Lower leg skin (tissue), 4 donors: Measurements from ENCODE around the gene RTN4RL2. TPM values are rescaled to one million over a fixed set of nuclear protein-coding genes. Genes with fewer than 3 reads are reported as not detected.

Experiments used
- DNase-seq, 2 donors: peaks; one replicate each; pipeline ENCODE4 v3.0.0-alpha.2; 2019; ENCODE audit warnings: low spot score in 2 of 2
- H3K4me3 ChIP-seq: fragments of 200-600 bp; sonication (generic); 2 replicates; pipeline ENCODE4 v1.5.1; 2017; ENCODE audit warnings: mild to moderate bottlenecking, low read depth; ENCODE audit not compliant: poor library complexity, severe bottlenecking
- POLR2A ChIP-seq, 2 donors: fragments of 450-650 bp; IDR thresholded peaks; one replicate each; pipeline ENCODE4 v1.6.1; 2016 to 2017; ENCODE audit warnings: antibody characterized with exemption in 2 of 2, mild to moderate bottlenecking in 1 of 2, moderate library complexity in 1 of 2
- WGBS, 2 donors: methylation state at CpG; one replicate each; pipeline ENCODE4 v1.1.5; 2018; 5-methylcytosine and 5-hydroxymethylcytosine counted together
- intact Hi-C: fragments of 100-400 bp; cut with DNase I; formaldehyde crosslinking; loops from one replicate; pipeline ENCODE4 v1.15.0; 2023; ENCODE audit warnings: low total_unique reads
- total RNA-seq, 4 donors: library from RNA; depleted of rRNA; stranded (reverse); fragments of >200 nt; gene quantifications; one replicate each; pipeline ENCODE4 v1.1.0, GENCODE V29; 2016
- TF ChIP-seq, protein P1 (sequence below), 3 donors: fragments of 450-650 bp; IDR thresholded peaks; one replicate each; pipeline ENCODE4 v1.5.1; 2016; ENCODE audit warnings: antibody characterized with exemption in 3 of 3, mild to moderate bottlenecking in 3 of 3, moderate library complexity in 2 of 3

RTN4RL2 gene
- total RNA-seq, 4 donors from 2014 or later = 0.55 to 3.6 (median 2.3) TPM

DNA sequence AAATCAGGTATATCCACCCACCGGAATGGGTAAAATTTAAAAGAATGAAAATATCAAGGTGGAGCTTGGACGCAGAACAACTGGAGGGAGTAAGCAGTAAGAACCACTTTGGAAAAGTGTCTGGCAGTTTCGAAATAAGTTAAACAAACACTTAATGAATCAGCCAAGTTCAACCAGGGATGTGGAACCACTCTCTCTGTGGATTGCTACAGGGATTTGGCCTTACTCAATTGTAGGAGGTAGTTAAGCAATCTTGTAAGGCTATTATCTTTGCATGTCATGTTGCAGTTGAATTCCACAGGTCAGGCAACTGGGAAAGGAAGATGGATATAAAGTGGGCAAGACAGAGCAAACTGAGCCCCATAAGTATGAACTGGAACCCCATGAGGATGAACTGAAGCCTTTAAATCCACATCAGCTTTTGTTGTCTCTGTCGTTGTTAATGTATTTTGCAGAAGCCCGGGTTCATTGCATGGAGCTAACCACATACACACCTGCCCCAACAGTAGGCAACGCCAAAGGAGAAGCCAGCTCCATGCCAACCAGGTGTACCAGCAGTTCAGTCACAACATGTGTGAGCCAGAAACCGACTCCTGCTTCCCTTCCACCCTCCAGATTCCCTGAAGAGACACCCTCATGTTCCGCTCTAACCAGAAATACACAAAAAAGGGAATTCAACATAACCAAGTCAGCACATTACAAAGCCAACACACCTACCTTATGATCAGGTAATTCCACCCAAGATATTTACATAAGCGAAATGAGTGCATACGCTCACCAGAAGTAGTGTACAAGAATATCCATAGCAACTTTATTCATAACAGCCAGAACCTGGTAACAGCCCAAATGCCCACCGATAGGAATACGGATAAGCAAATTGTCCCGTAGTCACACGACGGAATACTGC lies 25.4 kb upstream of the RTN4RL2 start:
- TF ChIP-seq, protein P1, sequence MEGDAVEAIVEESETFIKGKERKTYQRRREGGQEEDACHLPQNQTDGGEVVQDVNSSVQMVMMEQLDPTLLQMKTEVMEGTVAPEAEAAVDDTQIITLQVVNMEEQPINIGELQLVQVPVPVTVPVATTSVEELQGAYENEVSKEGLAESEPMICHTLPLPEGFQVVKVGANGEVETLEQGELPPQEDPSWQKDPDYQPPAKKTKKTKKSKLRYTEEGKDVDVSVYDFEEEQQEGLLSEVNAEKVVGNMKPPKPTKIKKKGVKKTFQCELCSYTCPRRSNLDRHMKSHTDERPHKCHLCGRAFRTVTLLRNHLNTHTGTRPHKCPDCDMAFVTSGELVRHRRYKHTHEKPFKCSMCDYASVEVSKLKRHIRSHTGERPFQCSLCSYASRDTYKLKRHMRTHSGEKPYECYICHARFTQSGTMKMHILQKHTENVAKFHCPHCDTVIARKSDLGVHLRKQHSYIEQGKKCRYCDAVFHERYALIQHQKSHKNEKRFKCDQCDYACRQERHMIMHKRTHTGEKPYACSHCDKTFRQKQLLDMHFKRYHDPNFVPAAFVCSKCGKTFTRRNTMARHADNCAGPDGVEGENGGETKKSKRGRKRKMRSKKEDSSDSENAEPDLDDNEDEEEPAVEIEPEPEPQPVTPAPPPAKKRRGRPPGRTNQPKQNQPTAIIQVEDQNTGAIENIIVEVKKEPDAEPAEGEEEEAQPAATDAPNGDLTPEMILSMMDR (IDR thresholded peaks at IDR 0.05) = no peak
- no peak for TF ChIP-seq POLR2A (IDR thresholded peaks at IDR 0.05)
- 52 to 59% methylated on average over 15 of the region's 15 CpGs for WGBS, 2 donors
- H3K4me3 ChIP-seq = no peak overlapping the region
- DNase-seq = peak in 1 of 2 donors; percentile 63
- intact Hi-C loops = no loop called here

GRCh38 chr11:57436031-57436430 lies 24.3 kb upstream of the RTN4RL2 start:
- TF ChIP-seq POLR2A (IDR thresholded peaks at IDR 0.05) = no peak
- TF ChIP-seq, protein P1 (IDR thresholded peaks at IDR 0.05) = no peak

GRCh38 chr11:57438345-57439285 lies 21.7 kb upstream of the RTN4RL2 start:
- WGBS, 2 donors = 91 to 94% methylated on average over 12 of the region's 12 CpGs
- no peak overlapping the region for H3K4me3 ChIP-seq
- intact Hi-C loops = no loop called here
- TF ChIP-seq, protein P1 (IDR thresholded peaks at IDR 0.05) = no peak
- no peak for TF ChIP-seq POLR2A (IDR thresholded peaks at IDR 0.05)
- DNase-seq = no peak

More at GRCh38 chr11:57436031-57436430, 24.3 kb upstream of the RTN4RL2 start:
- no peak for DNase-seq
- 92 to 94% methylated on average over 7 of the region's 7 CpGs for WGBS, 2 donors
- intact Hi-C loops = no loop called here
- H3K4me3 ChIP-seq = no peak overlapping the region

DNA sequence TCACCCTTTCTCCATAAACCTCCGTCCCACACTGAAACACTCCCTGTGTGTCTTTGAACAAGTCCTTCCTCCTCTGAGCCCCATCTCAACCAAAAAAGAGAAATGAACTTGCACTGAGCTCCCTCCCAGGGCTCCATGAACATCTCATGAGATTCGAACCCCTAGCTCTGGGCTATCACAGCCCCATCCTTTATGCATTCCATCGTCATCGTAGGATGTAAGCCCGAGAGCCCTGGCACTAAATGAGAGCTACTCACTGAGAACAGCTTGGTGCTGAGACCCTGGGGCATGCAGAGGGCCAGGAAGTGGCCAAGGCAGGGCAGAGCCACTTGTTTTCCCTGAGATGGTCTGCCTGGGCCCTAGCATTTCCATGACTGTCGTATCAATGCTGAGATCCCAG lies 20.5 kb upstream of the RTN4RL2 start:
- TF ChIP-seq, protein P1 (IDR thresholded peaks at IDR 0.05) = no peak
- no peak for TF ChIP-seq POLR2A (IDR thresholded peaks at IDR 0.05)
- 76 to 87% methylated on average over 6 of the region's 6 CpGs for WGBS, 2 donors
- no peak for DNase-seq
- intact Hi-C loops = no loop called here
- no peak overlapping the region for H3K4me3 ChIP-seq

- TF ChIP-seq, protein P1 (IDR thresholded peaks at IDR 0.05) = no peak
- TF ChIP-seq POLR2A (IDR thresholded peaks at IDR 0.05) = no peak
- H3K4me3 ChIP-seq = no peak overlapping the region
- 92 to 93% methylated on average over 4 of the region's 4 CpGs for WGBS, 2 donors
- no peak for DNase-seq
- intact Hi-C loops = no loop called here
These were observed 19.4 kb upstream of the RTN4RL2 start for GRCh38 chr11:57440744-57441414.
